Common myeloid progenitor, CD34-positive (primary cell): ENCODE measurements around the gene ALDH5A1. TPM values are rescaled to one million over a fixed set of nuclear protein-coding genes. Genes with fewer than 3 reads are reported as not detected.

Source experiments
- CTCF ChIA-PET: fragments of 350-600 bp; sonication (Branson Sonifier 250); formaldehyde crosslinking; loops from one replicate; lab custom pipeline; 2021; ENCODE audit warnings: antibody characterized with exemption; lab: Charles Lee
- POLR2A ChIA-PET: fragments of 350-600 bp; sonication (Branson Sonifier 250); formaldehyde crosslinking; loops from one replicate; lab custom pipeline; 2021; ENCODE audit warnings: antibody characterized with exemption; lab: Charles Lee
- DNase-seq, 3 donors: peaks; one replicate each; pipeline versions ENCODE4 v3.0.0 to v3.0.0-alpha.2; 2013
- H3K27ac ChIP-seq, 2 experiments: 1 replicate in 1 of 2; 2 replicates in 1 of 2; pipeline ENCODE4 v1.7.0; 2013; ENCODE audit warnings: inconsistent platforms in 2 of 2, low read length in 2 of 2, mild to moderate bottlenecking in 2 of 2, low read depth in 1 of 2, moderate library complexity in 1 of 2; ENCODE audit not compliant: severe bottlenecking in 2 of 2, insufficient read depth in 1 of 2, poor library complexity in 1 of 2
- H3K27me3 ChIP-seq, 5 experiments: replicated peaks in 2 of 5; 1 replicate in 3 of 5; 2 replicates in 2 of 5; pipeline versions ENCODE4 v1.6.1 to v1.7.0; 2013; ENCODE audit warnings: low read length in 4 of 5, mild to moderate bottlenecking in 2 of 5, moderate library complexity in 2 of 5, inconsistent platforms in 1 of 5; ENCODE audit not compliant: insufficient read depth in 5 of 5, control insufficient read depth in 4 of 5
- H3K36me3 ChIP-seq, 4 experiments: 1 replicate in 2 of 4; 2 replicates in 2 of 4; pipeline versions ENCODE4 v1.6.1 to v1.7.0; 2013; ENCODE audit warnings: low read length in 3 of 4, control low read depth in 1 of 4, mild to moderate bottlenecking in 1 of 4; ENCODE audit not compliant: control insufficient read depth in 4 of 4, insufficient read depth in 4 of 4
- H3K4me1 ChIP-seq, 4 experiments: 1 replicate in 3 of 4; 2 replicates in 1 of 4; pipeline versions ENCODE4 v1.6.1 to v1.7.1; 2013; ENCODE audit warnings: low read length in 3 of 4, mild to moderate bottlenecking in 3 of 4, control low read depth in 1 of 4, inconsistent platforms in 1 of 4, moderate library complexity in 1 of 4; ENCODE audit not compliant: control insufficient read depth in 4 of 4, insufficient read depth in 4 of 4; ENCODE audit errors: control extremely low read depth in 1 of 4
- H3K4me3 ChIP-seq, 7 experiments: 1 replicate in 4 of 7; 2 replicates in 3 of 7; pipeline versions ENCODE4 v1.5.1 to v1.7.0; 2013; ENCODE audit warnings: mild to moderate bottlenecking in 7 of 7, low read length in 6 of 7, moderate library complexity in 6 of 7, inconsistent platforms in 2 of 7, low read depth in 2 of 7, control low read depth in 1 of 7; ENCODE audit not compliant: insufficient read depth in 4 of 7, control insufficient read depth in 1 of 7; ENCODE audit errors: extremely low read depth in 1 of 7
- H3K9me3 ChIP-seq, 5 experiments: 1 replicate in 4 of 5; 2 replicates in 1 of 5; pipeline versions ENCODE4 v1.6.1 to v1.7.1; 2013; ENCODE audit warnings: low read length in 4 of 5, mild to moderate bottlenecking in 2 of 5, inconsistent platforms in 1 of 5, low read depth in 1 of 5, moderate library complexity in 1 of 5; ENCODE audit not compliant: control insufficient read depth in 4 of 5, insufficient read depth in 2 of 5; ENCODE audit errors: control extremely low read depth in 1 of 5
- WGBS: methylation state at CpG from one replicate; pipeline ENCODE4 v1.1.5; 2013; ENCODE audit not compliant: insufficient coverage; 5-methylcytosine and 5-hydroxymethylcytosine counted together
- polyA plus RNA-seq: library from polyadenylated mRNA; unstranded; fragments of 120-200 nt; gene quantifications from one replicate; pipeline ENCODE4 v1.2.1, GENCODE V29; 2013

ALDH5A1 gene
- 19.7 TPM for polyA plus RNA-seq

DNA sequence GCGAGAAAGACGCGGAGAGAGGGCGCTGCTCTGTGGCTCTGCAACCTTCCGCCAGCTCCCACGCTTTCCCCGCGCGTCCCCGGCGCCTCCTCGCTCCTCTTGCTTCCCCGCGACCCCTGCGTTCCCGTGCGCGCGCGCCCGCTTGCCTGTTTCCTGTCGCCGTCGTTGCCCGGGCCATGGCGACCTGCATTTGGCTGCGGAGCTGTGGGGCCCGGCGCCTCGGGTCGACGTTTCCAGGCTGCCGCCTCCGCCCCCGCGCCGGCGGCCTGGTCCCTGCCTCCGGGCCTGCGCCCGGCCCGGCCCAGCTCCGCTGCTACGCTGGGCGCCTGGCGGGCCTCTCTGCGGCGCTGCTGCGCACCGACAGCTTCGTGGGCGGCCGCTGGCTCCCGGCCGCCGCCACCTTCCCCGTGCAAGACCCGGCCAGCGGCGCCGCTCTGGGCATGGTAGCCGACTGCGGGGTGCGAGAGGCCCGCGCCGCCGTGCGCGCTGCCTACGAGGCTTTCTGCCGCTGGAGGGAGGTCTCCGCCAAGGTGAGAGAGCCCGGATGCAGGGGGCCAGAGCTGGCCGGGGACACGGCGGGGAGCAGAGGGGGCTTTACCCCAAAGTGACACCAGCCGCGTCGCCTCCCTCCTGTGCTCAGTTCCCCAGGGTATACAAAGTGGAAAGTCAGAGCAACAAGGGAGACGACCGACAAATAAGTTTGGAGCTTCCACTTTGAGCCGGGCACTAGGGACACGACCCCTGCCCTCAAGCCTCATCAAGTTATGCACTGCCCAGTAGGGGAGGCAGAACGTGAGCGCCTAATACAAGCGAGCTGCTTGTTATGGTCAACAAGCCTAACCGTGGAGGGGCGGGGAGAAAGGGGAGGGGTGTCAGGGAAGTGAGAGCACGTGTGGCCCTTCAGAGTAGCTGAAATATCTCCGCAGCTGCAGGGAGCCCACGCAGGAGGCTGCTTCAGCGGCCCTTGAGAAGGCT is at the start of gene ALDH5A1:
ALDH5A1 (plus strand) TSS at position 149 of the 975 bp plus-strand sequence; CDS start at position 177, 28 bp downstream.
- CTCF ChIA-PET, result interaction anchor here (0.8 to 1.7 kb wide), 10 partner anchors 14 to 199 kb away, joined by 3 to 8 read pairs (median 4); no protein-coding TSS in a partner anchor
- POLR2A ChIA-PET, result interaction anchor here (0.6 to 1.1 kb wide), 2 partner anchors 79 to 224 kb away, joined by 3 read pairs; partner anchors contain the start of gene C6orf62
- H3K27ac ChIP-seq, result peak within 1 kb of the TSS; percentile 15 to 70

DNA sequence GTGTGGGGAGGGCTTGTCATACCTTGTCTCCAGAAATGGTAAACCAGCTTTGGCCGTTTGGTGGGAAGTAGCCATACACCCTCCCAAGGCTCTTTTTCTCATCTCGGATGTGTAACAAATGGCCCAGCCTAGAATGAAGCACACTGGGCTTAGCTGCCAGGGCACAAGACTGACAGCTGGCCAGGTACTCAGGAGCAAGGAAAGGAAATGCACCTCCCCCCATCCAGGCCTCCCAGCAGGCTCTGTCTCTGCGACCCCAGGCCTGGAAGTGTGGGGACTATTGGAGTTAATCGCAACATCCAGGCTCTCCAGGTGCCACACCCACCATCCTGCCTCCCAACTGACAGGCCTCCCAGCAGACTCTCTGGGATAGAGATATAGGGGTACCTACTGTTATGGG is 49.1 kb upstream of the ALDH5A1 start:
- Histone ChIP-seq H3K4me1 (no peaks in the 10 kb centered on the region), H3K27ac (no peak overlapping the region), H3K27me3 (no peaks in the 10 kb centered on the region), H3K9me3 (no peaks in the 10 kb centered on the region), H3K36me3 (no peaks in the 10 kb centered on the region), H3K4me3 (no peak overlapping the region)
- no peak for DNase-seq
- WGBS, result 80% methylated on average over 1 of the region's 4 CpGs
- POLR2A ChIA-PET, result no interaction called here
- CTCF ChIA-PET, result no interaction called here

More for the DNA sequence above, at the start of gene ALDH5A1:
- H3K27me3 ChIP-seq, result no peaks in the 10 kb centered on the region
- H3K36me3 ChIP-seq, result peaks cover 0 to 10% (median 4%) of the 10 kb centered on the region in 4 experiments
- WGBS, result 0% methylated on average over 67 of the region's 93 CpGs
- H3K9me3 ChIP-seq, result no peaks in the 10 kb centered on the region
- H3K4me1 ChIP-seq, result peaks cover 6 to 27% (median 19%) of the 10 kb centered on the region in 4 experiments
- DNase-seq, result peak; percentile 78 to 88 (median 79)
- peak within 1 kb of the TSS; percentile 55 to 89 (median 73) for H3K4me3 ChIP-seq

DNA sequence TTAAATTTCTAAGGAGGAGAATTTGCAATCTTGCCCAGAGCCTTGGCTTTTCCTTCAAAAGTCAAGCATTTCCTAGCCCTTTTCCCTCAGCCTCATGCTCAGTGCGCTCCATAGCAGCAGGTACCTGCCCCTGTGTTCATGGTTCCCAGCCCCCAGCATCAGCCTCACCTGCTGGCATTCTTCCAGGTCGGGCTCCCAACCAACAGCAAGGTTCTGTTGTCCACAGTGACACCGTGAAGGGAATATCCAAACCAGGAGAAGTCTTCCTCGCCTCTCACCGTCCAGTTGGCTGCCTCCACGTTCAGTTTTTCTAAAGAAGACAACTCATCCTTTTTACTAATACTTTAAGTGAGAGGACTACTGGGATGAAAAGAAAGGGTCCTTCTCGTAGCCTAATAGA is 48.1 kb upstream of the ALDH5A1 start:
- CTCF ChIA-PET, result no interaction called here
- Histone ChIP-seq H3K4me1 (no peaks in the 10 kb centered on the region), H3K9me3 (no peaks in the 10 kb centered on the region), H3K36me3 (no peaks in the 10 kb centered on the region), H3K27ac (no peak overlapping the region), H3K27me3 (no peaks in the 10 kb centered on the region), H3K4me3 (no peak overlapping the region)
- POLR2A ChIA-PET, result no interaction called here
- DNase-seq, result no peak
- 94% methylated on average over 4 of the region's 7 CpGs for WGBS

DNA sequence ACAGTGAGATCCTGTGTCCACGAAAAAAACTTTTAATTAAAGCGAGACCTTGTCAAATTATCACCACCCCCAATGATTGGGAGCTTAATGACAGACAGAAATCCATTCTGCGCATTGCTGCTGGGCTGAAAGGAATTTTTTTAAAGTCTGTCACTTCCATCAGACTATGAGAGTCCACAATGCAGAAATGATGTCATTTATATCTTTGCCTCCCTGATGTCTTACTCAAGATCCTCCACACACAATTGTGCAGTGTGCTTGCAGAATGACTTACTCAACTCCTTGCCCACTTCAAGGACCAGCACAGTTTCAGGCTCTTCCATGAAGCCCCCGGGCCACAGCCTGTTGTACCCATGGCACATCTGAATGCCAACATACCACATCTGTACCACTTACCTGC is 46.4 kb upstream of the ALDH5A1 start:
- POLR2A ChIA-PET, result no interaction called here
- no peak for DNase-seq
- WGBS, result 75% methylated on average over 4 of the region's 4 CpGs
- Histone ChIP-seq H3K27me3 (no peaks in the 10 kb centered on the region), H3K9me3 (no peaks in the 10 kb centered on the region), H3K27ac (no peak overlapping the region), H3K4me3 (no peak overlapping the region), H3K4me1 (no peaks in the 10 kb centered on the region), H3K36me3 (no peaks in the 10 kb centered on the region)
- CTCF ChIA-PET, result no interaction called here

DNA sequence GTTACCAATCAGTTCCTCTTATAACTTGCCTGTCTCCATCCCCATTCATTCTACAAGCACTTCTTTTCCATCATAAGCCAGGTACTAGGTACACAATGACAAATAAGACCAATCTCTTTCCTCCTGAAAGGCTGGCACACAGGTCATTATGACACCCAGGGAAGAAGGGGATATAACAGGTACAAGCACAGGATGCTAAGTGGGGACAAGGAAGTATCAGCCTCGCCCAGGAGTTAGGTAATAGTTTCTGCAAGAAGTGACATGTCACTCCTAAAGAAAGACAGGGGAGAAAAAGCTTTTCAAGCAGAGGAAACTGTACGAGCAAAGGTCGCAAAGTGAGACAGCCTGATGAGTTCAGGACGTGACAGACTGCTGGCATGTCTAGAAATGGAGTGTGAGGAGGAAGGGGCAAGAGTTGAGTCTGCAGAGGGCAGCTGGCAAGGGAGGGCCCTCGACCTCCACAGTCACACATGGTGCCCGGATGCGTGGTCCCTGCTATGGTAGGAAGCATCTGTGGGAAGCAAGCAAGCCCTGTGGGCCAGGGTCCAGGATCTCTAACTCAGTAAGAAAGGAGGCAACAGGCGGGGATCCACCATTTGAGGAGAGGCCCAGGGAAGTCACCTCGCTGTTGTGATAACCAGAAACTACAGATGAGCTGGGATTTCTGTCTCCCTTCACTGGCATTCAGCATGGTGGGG is 45.8 kb upstream of the ALDH5A1 start:
- no peak overlapping the region for H3K4me3 ChIP-seq
- WGBS, result 78% methylated on average over 8 of the region's 9 CpGs
- H3K27me3 ChIP-seq, result no peaks in the 10 kb centered on the region
- H3K4me1 ChIP-seq, result no peaks in the 10 kb centered on the region
- H3K9me3 ChIP-seq, result no peaks in the 10 kb centered on the region
- CTCF ChIA-PET, result no interaction called here
- DNase-seq, result no peak
- H3K27ac ChIP-seq, result no peak overlapping the region
- POLR2A ChIA-PET, result no interaction called here
- H3K36me3 ChIP-seq, result no peaks in the 10 kb centered on the region

DNA sequence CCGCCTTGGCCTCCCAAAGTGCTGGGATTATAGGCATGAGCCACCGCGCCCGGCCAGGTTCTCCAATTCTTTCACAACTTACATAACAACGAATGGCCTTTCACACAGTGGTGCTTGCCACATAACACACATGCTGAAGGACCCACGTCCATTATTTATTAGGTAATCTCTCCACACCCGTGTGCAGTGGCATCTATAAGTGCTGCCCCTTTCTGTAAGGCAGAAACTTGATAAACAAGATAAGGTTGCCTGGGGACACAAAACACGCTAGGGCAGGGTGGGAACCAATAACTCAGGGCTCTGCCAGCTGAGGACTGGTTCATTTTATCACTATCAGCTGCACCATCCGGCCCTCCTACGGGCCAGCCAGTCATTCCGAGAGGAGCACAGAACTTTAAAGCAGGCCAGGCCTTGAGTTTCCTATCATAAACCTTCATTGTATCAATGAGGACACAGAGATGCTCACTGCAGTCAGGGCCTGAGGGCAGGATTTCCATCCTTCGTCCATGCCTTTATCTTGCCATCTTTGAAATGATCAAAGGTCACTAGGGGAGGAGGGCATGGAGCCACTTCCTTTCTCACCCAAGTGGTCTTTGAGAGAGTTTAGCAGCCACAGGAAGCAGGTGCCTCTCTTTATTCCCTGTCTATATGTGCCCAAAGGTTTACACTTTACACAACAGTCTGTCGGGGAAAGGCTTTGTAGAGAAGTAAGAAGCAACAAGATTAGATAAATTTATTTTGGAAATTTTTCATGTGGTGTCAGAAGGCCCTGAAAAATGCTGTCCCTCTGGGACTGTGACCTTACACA is 43.0 kb upstream of the ALDH5A1 start:
- Histone ChIP-seq H3K27me3 (no peaks in the 10 kb centered on the region), H3K27ac (no peak overlapping the region), H3K36me3 (no peaks in the 10 kb centered on the region), H3K4me3 (no peak overlapping the region), H3K9me3 (no peaks in the 10 kb centered on the region), H3K4me1 (no peaks in the 10 kb centered on the region)
- ChIA-PET POLR2A (no interaction called here), CTCF (no interaction called here)
- peak in 1 of 3 donors; percentile 5 for DNase-seq
- WGBS, result 93% methylated on average over 11 of the region's 13 CpGs
